Large intestine (tissue), 12 donors: ENCODE data around the gene TMEM196. TPM values are rescaled to one million over a fixed set of nuclear protein-coding genes. Genes with fewer than 3 reads are reported as not detected.
A peak's percentile ranks its signal among the peaks of the same experiment; 100 is the strongest.

Experiments used
- DNase-seq, 2 donors: peaks; one replicate each; pipeline versions ENCODE4 v3.0.0 to v3.0.0-alpha.2; 2013
- H3K27ac ChIP-seq: one replicate; pipeline ENCODE4 v1.5.1; 2013; ENCODE audit warnings: low read length
- H3K27me3 ChIP-seq: 2 replicates; pipeline ENCODE4 v1.6.1; 2013; ENCODE audit warnings: low read length; ENCODE audit not compliant: control insufficient read depth, insufficient read depth
- H3K36me3 ChIP-seq: 2 replicates; pipeline ENCODE4 v1.6.1; 2013; ENCODE audit warnings: low read length; ENCODE audit not compliant: control insufficient read depth, insufficient read depth
- H3K4me1 ChIP-seq: one replicate; pipeline ENCODE4 v1.6.1; 2013; ENCODE audit warnings: low read length; ENCODE audit not compliant: control insufficient read depth, insufficient read depth
- H3K4me3 ChIP-seq: one replicate; pipeline ENCODE4 v1.5.1; 2013; ENCODE audit warnings: low read length
- H3K9me3 ChIP-seq: one replicate; pipeline ENCODE4 v1.6.1; 2013; ENCODE audit warnings: mild to moderate bottlenecking, low read depth, low read length, moderate library complexity; ENCODE audit not compliant: control insufficient read depth
- WGBS: methylation state at CpG from one replicate; pipeline ENCODE4 v1.1.5; 2013; ENCODE audit warnings: low lambda C conversion rate; ENCODE audit not compliant: insufficient coverage; 5-methylcytosine and 5-hydroxymethylcytosine counted together
- long read RNA-seq, 11 donors: transcript quantifications; one replicate each; lab custom pipeline, GENCODE V29; 2026
- polyA plus RNA-seq: library from polyadenylated mRNA; unstranded; fragments of 120-200 nt; gene quantifications from one replicate; pipeline ENCODE4 v1.2.1, GENCODE V29; 2013

Gene TMEM196
- polyA plus RNA-seq, result 0.79 TPM
- long read RNA-seq, donor 1, result 0 reads
- long read RNA-seq, donor 2, result 0 reads
- long read RNA-seq, donor 3, result 0 reads
- long read RNA-seq, donor 4, result 0 reads
- long read RNA-seq, donor 5, result 0 reads
- long read RNA-seq, donor 6, result 0 reads
- long read RNA-seq, donor 7, result 0 reads
- long read RNA-seq, donor 8, result 0 reads
- long read RNA-seq, donor 9, result 0 reads
- long read RNA-seq, donor 10, partial matches to known transcripts, result 0 of 1 reads
- long read RNA-seq, donor 10, other reads (novel, unspliced or antisense), result 0 of 1 reads
- long read RNA-seq, donor 11, result 0 reads

DNA sequence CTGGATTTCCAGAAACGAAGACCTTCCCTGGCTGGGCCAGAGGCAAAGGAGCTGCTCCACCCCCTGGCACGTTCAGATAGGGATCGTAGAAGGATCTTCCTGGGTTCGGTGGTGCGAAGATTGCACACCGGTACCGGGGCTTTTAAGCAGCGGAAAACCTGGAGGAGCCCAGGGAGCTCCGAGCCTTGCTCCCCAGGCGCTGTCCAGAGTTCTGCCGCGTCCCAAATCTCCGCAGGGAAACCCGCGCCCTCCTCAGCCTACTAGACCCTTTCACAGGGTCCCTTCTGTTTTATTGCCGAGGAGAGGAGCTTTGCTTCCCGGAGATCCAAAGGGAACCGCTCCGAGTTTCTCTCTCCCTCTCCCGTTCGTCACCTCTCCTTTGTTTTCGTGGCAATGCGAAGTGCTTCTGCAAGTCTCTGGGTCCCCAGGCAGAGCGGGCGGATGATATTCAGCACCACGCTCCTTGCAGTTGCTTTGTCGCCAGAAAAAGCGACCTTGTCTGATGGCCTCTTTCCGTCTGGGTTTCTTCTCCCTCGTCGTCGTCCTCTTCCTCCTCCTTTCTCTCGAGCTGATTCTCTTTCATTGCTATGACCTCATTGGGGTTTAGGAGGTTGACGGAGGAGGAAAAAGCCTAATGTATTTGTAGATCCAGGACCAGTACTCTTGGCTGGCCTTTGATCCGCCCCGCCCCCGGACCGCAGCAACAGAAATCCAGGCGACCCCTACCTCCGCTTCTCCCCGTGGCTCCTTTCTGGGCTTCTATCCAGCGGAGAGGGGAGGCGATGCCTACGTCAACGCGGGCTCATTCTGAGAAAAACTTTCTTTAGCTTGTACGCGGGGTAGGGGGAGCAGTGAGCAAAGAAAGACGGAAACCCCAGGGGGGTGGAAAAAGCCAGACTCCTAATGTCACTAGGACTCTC is at the start of gene TMEM196:
Gene TMEM196 (minus strand): TSS at position 777 of the 920 bp plus-strand sequence. CDS start 921 bp downstream, outside the sequence.
- Histone ChIP-seq H3K4me1 (peaks cover 5% of the 10 kb centered on the region), H3K27me3 (peaks cover 28% of the 10 kb centered on the region), H3K27ac (no peak within 1 kb of the TSS), H3K9me3 (no peaks in the 10 kb centered on the region), H3K4me3 (peak within 1 kb of the TSS; percentile 26), H3K36me3 (no peaks in the 10 kb centered on the region)
- peak; percentile 16 to 55 for DNase-seq
- WGBS, result 20% methylated on average over 1 of the region's 49 CpGs

DNA sequence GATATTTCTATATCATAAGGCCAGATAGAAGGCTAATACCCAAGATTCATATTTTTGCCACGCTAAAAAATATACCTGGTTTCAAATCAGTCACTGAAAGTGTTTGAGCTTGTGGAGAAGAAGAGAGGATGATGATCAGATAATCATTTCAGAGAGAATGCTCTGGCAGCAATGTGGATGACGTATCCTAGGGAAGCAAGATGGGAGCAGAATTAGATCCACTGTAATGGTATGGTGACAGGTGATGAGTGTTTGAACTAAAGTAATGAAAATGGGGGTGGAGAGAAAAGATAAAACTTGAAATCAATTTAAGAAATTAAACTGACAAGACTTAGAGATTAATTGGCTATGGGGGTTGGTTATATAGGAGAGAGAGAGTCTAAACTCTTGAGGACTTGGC is 42.7 kb upstream of the TMEM196 start:
- no peak for DNase-seq
- H3K27me3 ChIP-seq, result no peaks in the 10 kb centered on the region
- no peaks in the 10 kb centered on the region for H3K36me3 ChIP-seq
- no peaks in the 10 kb centered on the region for H3K9me3 ChIP-seq
- no peaks in the 10 kb centered on the region for H3K4me1 ChIP-seq
- no peak overlapping the region for H3K4me3 ChIP-seq
- no peak overlapping the region for H3K27ac ChIP-seq
- 100% methylated on average over 1 of the region's 2 CpGs for whole genome bisulfite sequencing

DNA sequence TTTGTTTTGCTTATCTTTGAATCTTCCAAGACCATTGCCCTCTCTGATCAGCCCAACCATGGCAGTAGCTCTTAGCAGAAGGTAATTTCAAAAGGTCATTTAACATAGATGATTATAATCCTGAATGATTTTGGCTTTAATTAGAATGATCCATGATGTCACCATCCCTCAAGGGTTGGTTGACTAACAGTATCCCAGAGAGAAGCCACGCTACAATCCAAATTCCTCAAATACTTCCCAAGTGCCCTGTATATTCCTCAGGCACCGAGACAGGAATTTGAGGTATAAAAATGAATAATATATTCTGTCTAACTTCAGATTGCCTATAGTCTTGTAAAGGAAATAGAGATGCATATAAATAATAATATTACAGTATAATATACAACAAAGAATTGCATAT is 42.1 kb upstream of the TMEM196 start:
- H3K27me3 ChIP-seq, result no peaks in the 10 kb centered on the region
- H3K4me1 ChIP-seq, result no peaks in the 10 kb centered on the region
- no CpG with 5 or more reads among the region's 2 CpGs for WGBS
- no peaks in the 10 kb centered on the region for H3K36me3 ChIP-seq
- no peak for DNase-seq
- no peaks in the 10 kb centered on the region for H3K9me3 ChIP-seq
- no peak overlapping the region for H3K4me3 ChIP-seq
- no peak overlapping the region for H3K27ac ChIP-seq

DNA sequence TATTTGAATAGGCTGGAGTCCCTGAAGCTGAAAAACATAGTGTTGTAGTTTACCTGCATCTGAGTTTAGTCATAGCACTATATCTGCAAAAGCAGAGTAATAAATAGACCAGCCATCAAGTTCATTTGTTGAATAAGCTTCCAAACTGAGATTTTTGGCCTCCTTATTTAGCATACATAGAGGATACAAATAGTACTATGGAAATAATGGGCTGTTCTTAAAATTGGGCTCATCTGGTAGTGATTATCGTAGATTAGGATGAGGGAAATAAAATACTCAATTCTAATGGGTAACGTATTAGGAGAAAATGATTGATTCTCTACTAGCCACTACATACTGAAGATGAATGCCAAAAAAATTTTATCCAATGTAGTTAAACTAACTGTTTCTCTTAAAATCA is 41.4 kb upstream of the TMEM196 start:
- H3K9me3 ChIP-seq, result no peaks in the 10 kb centered on the region
- no peaks in the 10 kb centered on the region for H3K36me3 ChIP-seq
- H3K27me3 ChIP-seq, result no peaks in the 10 kb centered on the region
- DNase-seq, result no peak
- H3K4me3 ChIP-seq, result no peak overlapping the region
- no peak overlapping the region for H3K27ac ChIP-seq
- no peaks in the 10 kb centered on the region for H3K4me1 ChIP-seq
- WGBS, result 100% methylated on average over 2 of the region's 2 CpGs

DNA sequence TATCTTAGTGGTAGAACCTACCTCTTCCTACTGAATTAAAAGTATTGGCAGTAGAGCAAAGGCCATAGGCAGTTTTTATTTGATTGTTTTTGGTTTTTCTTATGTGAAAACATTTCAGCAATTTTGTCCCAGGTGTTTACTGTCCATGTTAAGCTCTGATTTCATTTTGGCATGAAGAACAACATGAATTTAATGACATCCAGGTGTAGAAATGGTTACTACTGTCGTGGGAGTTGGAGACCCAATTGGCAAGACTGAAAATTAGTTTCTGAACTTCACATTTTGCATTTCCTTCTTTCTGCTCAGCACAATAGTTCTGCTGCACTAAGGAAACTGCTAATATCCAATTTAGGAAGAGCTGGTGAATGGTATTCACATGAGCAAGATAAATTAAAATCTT is 38.0 kb upstream of the TMEM196 start:
- H3K36me3 ChIP-seq, result no peaks in the 10 kb centered on the region
- WGBS, result no CpG with 5 or more reads among the region's 1 CpG
- no peak for DNase-seq
- H3K27me3 ChIP-seq, result no peaks in the 10 kb centered on the region
- no peaks in the 10 kb centered on the region for H3K9me3 ChIP-seq
- H3K27ac ChIP-seq, result no peak overlapping the region
- no peak overlapping the region for H3K4me3 ChIP-seq
- no peaks in the 10 kb centered on the region for H3K4me1 ChIP-seq

DNA sequence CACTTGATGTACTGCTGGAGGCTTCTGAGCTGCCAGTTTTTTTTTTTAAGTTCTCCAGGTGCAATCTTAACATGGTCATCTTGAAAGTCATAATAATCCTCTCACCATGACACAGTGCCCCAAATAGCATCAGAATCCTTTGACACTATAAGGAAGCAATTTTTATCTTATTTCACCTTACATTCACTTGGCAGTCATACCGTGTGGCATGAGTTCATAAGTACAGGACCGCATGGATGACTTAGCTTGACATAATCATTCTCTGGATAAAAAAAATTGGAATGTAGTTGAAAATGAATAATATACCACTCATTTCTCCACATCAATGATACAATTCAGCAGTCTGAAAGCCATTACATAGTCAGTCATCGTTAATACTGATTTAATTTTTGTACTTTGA is 25.6 kb upstream of the TMEM196 start:
- WGBS, result no CpG with 5 or more reads among the region's 3 CpGs
- H3K4me1 ChIP-seq, result no peaks in the 10 kb centered on the region
- no peak overlapping the region for H3K27ac ChIP-seq

DNA sequence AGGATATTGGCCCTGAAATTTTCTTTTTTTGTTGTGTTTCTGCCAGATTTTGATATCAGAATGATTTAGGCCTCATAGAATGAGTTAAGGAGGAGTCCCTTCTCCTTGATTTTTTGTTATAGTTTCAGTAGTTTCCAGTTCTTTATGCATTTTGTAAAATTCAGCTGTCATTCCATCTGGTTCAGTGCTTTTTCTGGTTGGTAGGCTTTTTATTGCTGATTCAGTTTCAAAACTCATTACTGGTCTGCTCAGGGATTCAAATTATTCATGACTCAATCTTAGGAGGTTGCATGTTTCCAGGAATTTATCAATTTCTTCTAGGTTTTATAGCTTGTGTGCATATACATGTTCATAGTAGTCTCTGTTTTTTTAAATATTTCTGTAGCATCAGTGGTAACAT is 10.1 kb upstream of the TMEM196 start:
- Histone ChIP-seq H3K36me3 (no peaks in the 10 kb centered on the region), H3K27ac (no peak overlapping the region), H3K9me3 (no peaks in the 10 kb centered on the region), H3K4me3 (no peak overlapping the region), H3K27me3 (no peaks in the 10 kb centered on the region), H3K4me1 (no peaks in the 10 kb centered on the region)
- no peak for DNase-seq

More for the DNA sequence above, 25.6 kb upstream of the TMEM196 start:
- H3K4me3 ChIP-seq, result no peak overlapping the region
- no peaks in the 10 kb centered on the region for H3K36me3 ChIP-seq
- no peaks in the 10 kb centered on the region for H3K27me3 ChIP-seq
- DNase-seq, result no peak
- H3K9me3 ChIP-seq, result no peaks in the 10 kb centered on the region

DNA sequence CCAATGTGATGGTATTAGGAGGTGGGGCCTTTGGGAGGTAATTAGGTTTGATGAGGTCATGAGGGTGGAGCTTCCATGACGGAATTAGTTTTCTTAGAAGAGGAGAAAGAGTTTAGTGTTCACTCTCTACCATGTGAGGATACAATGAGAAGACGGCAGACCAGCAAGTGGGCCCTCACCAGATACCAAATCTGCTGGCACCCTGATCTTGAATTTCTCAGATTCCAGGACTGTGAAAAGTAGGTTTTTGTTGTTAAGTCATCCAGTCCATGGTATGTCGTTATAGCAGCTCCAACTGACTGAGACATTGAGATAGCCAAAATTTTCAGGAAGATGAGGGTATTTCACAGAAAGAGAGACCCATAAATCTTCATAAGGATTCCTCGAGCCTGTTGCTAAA is 3.6 kb upstream of the TMEM196 start:
- Histone ChIP-seq H3K36me3 (no peaks in the 10 kb centered on the region), H3K27me3 (peaks cover 24% of the 10 kb centered on the region), H3K4me3 (no peak overlapping the region), H3K27ac (no peak overlapping the region), H3K9me3 (no peaks in the 10 kb centered on the region), H3K4me1 (peaks cover 5% of the 10 kb centered on the region)
- no peak for DNase-seq
- 83% methylated on average over 1 of the region's 4 CpGs for WGBS

DNA sequence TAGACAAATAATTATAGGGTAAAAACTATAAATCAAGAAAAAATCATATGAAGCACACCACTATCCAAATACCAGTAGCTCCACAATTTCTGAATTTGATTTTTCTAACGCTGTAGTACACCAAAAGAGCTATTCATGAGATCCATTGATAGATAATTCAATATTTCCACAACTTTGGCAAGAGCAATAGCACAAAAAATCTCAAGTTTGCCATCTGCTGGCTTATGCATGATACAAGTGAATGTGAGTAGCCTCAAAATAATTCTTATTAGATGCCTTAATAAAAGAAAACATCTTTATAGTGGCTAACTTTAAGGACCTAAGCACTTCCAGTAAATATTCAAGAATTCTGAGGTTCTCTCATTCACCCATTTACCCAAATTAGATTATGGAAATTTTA is 2.2 kb upstream of the TMEM196 start:
- DNase-seq, result no peak
- no CpG with 5 or more reads among the region's 1 CpG for WGBS
- Histone ChIP-seq H3K9me3 (no peaks in the 10 kb centered on the region), H3K4me1 (peaks cover 5% of the 10 kb centered on the region), H3K27ac (no peak overlapping the region), H3K27me3 (peaks cover 28% of the 10 kb centered on the region), H3K4me3 (no peak overlapping the region), H3K36me3 (no peaks in the 10 kb centered on the region)

DNA sequence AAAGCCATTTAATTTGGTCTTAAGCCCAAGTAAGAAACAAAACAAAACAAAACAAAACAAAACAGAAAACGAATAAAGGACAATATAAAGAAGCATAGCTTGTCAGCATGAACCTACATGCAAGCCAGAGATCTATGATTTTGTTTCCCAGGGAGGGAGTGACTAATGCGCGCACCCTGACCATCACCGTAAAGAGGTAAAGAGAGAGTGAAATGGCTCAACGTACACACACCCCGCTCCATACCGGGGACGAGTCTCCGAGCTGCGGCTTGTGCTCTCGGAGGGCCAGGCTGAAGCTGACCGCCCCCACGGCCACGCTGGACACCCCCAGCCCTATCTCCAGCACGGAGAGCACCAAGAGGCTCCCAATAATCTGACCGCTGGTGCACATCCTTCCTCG is 1.1 kb downstream of the TMEM196 start:
- Histone ChIP-seq H3K4me3 (peak overlapping the region; percentile 26), H3K27ac (no peak overlapping the region), H3K9me3 (no peaks in the 10 kb centered on the region), H3K4me1 (peaks cover 5% of the 10 kb centered on the region), H3K36me3 (no peaks in the 10 kb centered on the region), H3K27me3 (peaks cover 28% of the 10 kb centered on the region)
- WGBS, result 0% methylated on average over 2 of the region's 17 CpGs
- DNase-seq, result peak in 1 of 2 donors; percentile 3
